Activated CD4-positive, alpha-beta T cell treated with anti-CD3 and anti-CD28 coated beads, Interleukin-2, amount 50 U/mL, for 24 hours (primary cell): ENCODE results near the gene TNFSF13B.
"Not testable (repeated sequence)": the region's sequence is repeated elsewhere in the genome, so short reads cannot be mapped to it uniquely, and the experiment has no call there.

Experiments used
- DNase-seq, 2 donors: peaks; one replicate each; pipeline ENCODE4 v3.0.0-alpha.2; 2020; ENCODE audit warnings: low read depth in 1 of 2, low spot score in 1 of 2

The TNFSF13B gene

GRCh38 chr13:108278466-108278865, 8.9 kb downstream of the TNFSF13B start:
- no peak for DNase-seq

GRCh38 chr13:108281901-108282300, 12.4 kb downstream of the TNFSF13B start:
- no peak for DNase-seq

DNA sequence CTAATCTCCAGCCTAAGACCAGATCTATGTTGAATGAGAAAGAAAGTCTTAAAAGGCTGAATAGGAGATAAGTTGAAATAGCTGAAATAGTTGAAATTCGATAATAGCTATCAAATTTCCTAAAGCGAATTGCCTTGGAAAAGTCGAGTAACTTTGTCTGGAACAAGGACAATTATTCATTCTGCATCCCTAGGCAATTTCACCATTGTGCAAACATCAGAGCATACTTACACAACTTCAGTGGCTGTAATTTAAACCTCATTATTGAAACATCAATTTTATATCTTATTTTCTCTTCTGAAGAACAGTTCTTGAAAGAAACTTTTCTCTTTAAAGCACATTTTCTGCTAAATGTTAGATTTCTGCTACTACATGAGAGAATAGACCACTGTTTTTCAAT, 13.6 kb downstream of the TNFSF13B start:
- DNase-seq: no peak

- no peak for DNase-seq
Observed at GRCh38 chr13:108288741-108289140, 19.2 kb downstream of the TNFSF13B start.

DNA sequence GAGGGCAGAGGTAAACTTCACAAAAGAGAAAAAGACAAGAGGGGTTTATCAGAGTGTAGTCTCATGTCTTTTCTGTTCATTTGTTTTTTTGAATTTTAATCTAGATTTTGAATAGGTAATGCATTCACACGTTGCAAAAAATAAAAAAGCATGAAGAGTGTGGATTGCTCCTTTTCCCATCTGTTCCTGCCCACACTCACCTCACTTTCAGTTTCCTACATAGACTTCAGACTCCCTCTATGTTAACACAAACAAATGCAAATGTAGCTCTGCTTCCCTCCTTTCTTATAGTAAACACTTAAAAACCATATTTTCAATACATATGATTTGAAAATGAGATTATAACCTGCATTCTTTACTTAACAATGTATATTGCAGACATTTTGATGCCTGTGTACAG, 20.3 kb downstream of the TNFSF13B start:
- DNase-seq: no peak

DNA sequence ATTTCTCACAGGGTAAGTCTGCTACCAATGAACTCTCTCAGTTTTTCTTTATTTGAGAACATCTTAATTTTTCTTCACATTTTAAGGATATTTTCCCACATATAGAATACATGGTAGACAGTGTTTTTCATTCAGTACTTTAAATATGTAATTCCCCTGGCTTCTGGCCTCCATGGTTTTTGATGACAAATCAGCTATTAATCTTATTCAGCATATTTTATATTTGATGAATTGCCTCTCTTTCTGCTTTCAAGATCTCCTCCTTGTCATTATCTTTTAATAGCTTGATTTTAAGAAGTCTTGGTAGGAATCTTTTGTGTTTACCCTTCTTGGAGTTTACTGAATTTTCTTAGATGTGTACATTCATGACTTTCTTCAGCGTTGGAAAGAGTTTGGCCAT, 27.6 kb downstream of the TNFSF13B start:
- DNase-seq: no peak

DNA sequence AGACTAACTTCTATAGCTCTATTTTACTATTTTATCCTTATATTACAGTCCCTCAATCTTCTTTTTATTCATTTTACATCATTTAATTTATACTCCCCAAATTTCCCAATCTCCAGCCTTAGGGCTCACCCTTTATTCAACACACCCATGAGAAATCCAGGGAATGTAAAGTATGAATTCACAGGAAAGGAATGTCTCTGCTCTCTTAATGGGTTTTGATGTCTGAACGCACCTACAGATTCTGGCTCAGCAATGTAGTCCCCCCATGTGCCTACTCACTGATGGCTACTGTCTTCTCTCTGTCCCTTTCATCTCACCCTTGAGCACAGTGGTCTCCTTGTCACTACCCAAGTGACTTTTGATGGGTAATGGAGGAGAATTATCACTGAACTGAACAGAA, 32.8 kb downstream of the TNFSF13B start:
- no peak for DNase-seq

DNA sequence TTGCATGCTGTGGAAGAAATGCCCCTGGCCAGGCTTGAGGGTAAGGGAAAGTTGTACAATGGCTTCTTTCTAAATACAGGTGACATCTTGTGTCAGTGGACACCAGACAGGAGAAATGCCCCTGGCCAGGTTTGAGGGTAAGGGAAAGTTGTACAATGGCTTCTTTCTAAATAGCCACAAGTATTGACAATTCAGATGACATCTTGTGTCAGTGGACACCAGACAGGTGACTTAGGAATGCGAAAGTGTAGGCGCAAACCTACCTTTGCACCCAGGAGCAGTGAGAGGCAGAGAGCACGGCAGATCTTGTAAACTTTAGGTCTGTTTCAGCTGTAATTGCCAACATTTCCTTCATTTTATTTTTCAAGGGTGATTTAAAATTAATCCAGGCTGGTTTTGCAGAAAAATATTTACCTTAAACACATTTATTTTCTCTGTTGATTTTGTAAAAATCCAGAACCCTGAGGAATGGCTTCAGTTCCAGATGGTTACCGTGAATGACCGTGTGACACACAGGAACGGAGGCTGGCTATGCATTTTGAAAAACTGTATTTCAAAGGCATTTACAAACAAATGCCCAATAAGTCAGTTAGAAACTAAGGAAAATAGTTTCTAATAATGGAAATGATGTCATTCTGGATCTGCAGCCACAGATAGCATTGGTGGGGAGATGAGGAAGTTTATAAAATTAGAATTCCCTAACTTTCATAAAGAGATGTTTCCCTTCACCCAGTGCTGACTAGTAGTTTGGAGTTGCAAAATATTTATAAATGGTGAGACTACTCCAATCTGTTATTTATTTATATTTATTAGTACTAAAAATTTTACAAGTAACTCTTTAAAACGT, 34.9 kb downstream of the TNFSF13B start:
- no peak for DNase-seq

GRCh38 chr13:108305655-108306054, 36.1 kb downstream of the TNFSF13B start:
- DNase-seq: no peak

- no peak for DNase-seq
Observed at GRCh38 chr13:108306860-108307259, 37.3 kb downstream of the TNFSF13B start.

GRCh38 chr13:108311596-108311995, 42.1 kb downstream of the TNFSF13B start:
- DNase-seq: not testable (repeated sequence)

DNA sequence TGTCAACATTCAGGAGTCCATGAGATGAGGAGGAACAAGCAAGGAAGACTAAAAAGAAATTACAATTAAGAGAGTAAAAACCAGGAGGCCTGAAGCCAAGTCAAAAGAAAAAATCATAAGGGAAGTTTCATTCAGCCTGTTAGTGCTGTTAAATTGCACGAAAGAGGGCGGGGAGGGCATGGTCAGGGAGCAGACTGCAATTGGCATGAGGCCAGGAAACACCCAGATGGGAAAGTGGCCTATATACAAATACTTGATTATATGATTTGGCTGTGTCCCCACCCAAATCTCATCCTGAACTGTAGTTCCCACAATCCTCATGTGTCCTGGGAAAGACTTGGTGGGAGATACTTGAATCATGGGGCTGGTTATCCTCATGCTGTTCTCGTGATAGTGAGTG, 43.9 kb downstream of the TNFSF13B start:
- no peak for DNase-seq

DNA sequence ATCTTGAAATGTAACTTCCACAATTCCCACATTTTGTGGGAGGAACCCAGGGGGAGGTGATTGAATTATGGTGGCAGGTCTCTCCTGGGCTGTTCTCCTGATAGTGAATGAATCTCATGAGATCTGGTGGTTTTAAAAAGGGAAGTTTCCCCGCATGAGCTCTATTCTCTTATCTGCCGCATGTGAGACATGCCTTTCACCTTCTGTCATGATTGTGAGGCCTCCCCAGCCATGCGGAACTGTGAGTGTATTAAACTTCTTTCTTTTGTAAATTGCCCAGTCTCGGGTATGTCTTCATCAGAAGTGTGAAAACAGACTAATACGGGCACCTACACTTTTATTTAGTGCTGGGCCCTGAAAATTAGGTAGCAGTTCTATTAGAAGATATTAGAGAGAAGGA, 45.8 kb downstream of the TNFSF13B start:
- no peak for DNase-seq

DNA sequence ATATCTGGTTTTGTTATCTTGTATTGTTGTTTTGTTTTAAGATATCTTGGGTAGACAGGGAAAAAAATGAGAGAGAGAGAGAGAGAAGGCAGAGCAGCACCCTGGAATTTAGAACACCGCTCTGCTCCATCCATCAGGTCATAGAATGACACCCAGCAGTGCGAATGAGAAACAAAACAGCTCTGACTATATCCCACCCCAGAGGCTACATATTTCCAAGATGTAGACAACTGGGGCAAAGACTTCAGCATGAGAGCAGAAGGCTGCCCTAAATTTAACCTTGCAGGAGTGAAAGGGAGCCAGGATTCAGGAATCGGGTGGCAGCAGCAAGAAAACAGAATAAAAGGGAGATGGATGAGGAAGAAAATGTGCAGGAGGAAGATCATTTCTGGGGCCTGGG, 46.5 kb downstream of the TNFSF13B start:
- DNase-seq: no peak

DNA sequence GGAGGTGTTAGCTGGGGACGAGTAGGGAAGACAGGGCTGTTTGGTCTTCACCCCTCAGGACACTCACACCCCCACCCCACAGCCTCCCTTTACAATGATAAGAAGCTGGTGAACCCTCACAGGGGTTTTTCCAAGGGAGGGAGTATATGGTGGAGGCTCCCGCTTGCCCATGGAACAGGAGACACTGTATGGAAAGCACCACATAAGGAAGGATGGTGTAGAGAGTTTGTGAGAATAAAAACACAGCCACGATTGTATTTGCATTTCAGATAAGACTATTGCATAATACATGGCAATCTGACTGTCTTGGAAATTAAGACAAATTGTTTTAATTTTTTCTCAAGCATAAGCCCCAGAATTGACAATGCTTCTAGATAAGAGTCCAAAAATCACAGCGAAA, 46.9 kb downstream of the TNFSF13B start:
- DNase-seq: no peak

GRCh38 chr13:108322206-108322824, 52.8 kb downstream of the TNFSF13B start:
- no peak for DNase-seq

DNA sequence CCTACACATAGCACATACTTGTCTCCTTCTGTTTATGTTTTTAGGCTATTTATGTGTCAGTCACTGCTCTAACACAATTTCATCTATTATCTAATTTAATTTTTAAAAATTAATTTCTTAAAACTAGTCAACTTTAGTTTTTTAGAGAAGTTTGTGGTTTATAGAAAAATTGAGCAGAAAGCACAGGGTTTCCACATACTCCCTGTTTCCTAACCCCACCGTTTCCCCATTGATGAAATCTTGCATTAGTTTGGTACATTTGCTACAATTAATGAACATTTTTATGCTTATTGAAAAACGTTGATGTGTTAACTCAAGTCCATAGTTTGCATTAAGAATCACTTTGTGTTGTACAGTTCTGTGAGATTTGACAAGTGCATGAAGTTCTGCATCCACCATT, 53.5 kb downstream of the TNFSF13B start:
- DNase-seq: no peak

DNA sequence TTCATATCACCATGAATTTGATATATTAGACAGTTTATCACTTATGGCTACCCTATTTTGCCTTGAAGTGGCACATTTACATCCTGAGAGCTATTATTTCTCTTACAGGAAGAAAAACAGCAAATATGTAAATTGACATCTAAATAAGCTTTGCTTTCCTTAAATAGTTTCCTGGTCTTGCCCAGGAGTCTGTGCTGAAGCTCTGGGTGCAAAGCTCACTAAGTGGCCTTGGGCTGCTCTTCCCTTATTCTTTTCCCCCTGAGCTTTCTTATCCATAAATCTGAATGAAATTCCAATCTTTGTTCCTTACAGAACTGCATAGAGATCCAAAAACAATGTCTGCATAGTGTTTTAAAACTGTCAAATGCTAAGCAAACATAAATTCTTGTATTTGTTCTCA, 56.3 kb downstream of the TNFSF13B start:
- no peak for DNase-seq

DNA sequence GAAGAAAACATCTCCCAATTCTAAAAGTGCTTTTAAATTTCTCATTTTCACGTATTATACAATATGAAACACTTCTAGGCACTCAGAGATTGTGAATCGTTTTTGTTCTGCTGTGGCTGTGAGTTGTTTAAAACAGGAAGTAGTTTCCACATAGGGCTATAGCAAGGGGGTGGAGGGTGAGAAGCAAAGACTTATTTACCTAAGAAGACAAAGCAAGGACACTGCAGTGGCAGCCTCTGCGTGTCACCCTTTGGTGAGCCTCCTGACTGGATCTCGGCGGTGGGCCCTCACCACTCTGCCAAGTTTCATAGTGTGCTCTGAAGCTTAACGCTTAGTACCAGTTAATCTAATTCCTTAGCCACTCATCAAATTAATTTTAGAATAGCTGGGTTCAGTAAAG, 56.8 kb downstream of the TNFSF13B start:
- no peak for DNase-seq

GRCh38 chr13:108328848-108329247, 59.3 kb downstream of the TNFSF13B start:
- no peak for DNase-seq

GRCh38 chr13:108332791-108333190, 63.3 kb downstream of the TNFSF13B start:
- no peak for DNase-seq

- no peak for DNase-seq
Observed at GRCh38 chr13:108342369-108343289, 73.1 kb downstream of the TNFSF13B start.
